K562 (cell line): ENCODE results near the gene PRR23B. TPM values are rescaled to one million over a fixed set of nuclear protein-coding genes. Genes with fewer than 3 reads are reported as not detected.

Source experiments
- ATAC-seq: fragments of 200-7000 bp; cut with Tn5 transposase; 3 replicates; pipeline ENCODE4 v1.9.1; 2020; ENCODE audit warnings: moderate library complexity
- BruUV-seq: library from RNA; stranded (reverse); fragments of 400-500 nt; replicated peaks from 2 replicates; lab custom pipeline; 2021; lab: Mats Ljungman, UMichigan
- CTCF ChIA-PET: fragments of 300-600 bp; formaldehyde crosslinking; extraction: SDS; loops from one replicate; lab custom pipeline; 2021; ENCODE audit warnings: low intra/inter-chr PET ratio; lab: Yijun Ruan, JAX
- POLR2A ChIA-PET: fragments of 300-600, 350-650 bp; sonication (Branson Sonifier 250); formaldehyde crosslinking; extraction: SDS; loops from one replicate; lab custom pipeline; 2021; ENCODE audit warnings: antibody characterized with exemption, inconsistent platforms; lab: Yijun Ruan, JAX
- DNase-seq, 4 experiments: peaks; one replicate each; pipeline versions ENCODE4 v3.0.0 to v3.0.0-alpha.2; 2011 to 2018; ENCODE audit warnings: low spot score in 3 of 4, mixed read lengths in 3 of 4; ENCODE audit errors: extremely low read depth in 1 of 4
- FAIRE-seq: peaks from 2 replicates; lab custom pipeline; 2011; peaks lifted over from hg19 to GRCh38; lab: Jason Lieb, UNC
- H2AFZ ChIP-seq: 2 replicates; pipeline ENCODE4 v1.6.0; 2011; ENCODE audit warnings: low read depth, low read length, control low read depth, inconsistent platforms
- H3K27ac ChIP-seq: fragments of 200-600 bp; 3 replicates; pipeline ENCODE4 v1.8.0; 2011; ENCODE audit warnings: low read depth, mild to moderate bottlenecking, control low read depth, inconsistent platforms, low read length, moderate library complexity, mixed read lengths; ENCODE audit errors: extremely low read depth
- H3K27me3 ChIP-seq, 2 experiments: fragments of 300-600 bp in 1 of 2; 2 replicates in 1 of 2; 3 replicates in 1 of 2; pipeline versions ENCODE4 v1.6.0 to v1.8.0; 2011; ENCODE audit warnings: inconsistent platforms in 2 of 2, low read length in 2 of 2, mild to moderate bottlenecking in 1 of 2, mixed read lengths in 1 of 2, moderate library complexity in 1 of 2; ENCODE audit not compliant: control insufficient read depth in 2 of 2, insufficient read depth in 2 of 2
- H3K36me3 ChIP-seq: fragments of 300-600 bp; 3 replicates; pipeline ENCODE4 v1.8.0; 2011; ENCODE audit warnings: mild to moderate bottlenecking, low read length, inconsistent platforms; ENCODE audit not compliant: control insufficient read depth, insufficient read depth
- H3K4me1 ChIP-seq, 2 experiments: fragments of 200-600 bp in 1 of 2; replicated peaks in 1 of 2; 2 replicates in 1 of 2; 3 replicates in 1 of 2; pipeline versions ENCODE4 v1.5.1 to v1.8.0; 2011; ENCODE audit warnings: inconsistent platforms in 2 of 2, low read length in 2 of 2, mild to moderate bottlenecking in 1 of 2, mixed read lengths in 1 of 2, moderate library complexity in 1 of 2; ENCODE audit not compliant: control insufficient read depth in 2 of 2, insufficient read depth in 2 of 2
- H3K4me2 ChIP-seq: 2 replicates; pipeline ENCODE4 v1.6.1; 2011; ENCODE audit warnings: low read length, control low read depth, inconsistent platforms, mixed read lengths; ENCODE audit not compliant: insufficient read depth
- H3K4me3 ChIP-seq: fragments of 200-600 bp; sonication (generic), shearing (Covaris generic); 2 replicates; pipeline ENCODE4 v1.5.1; 2016; ENCODE audit warnings: control low read depth, inconsistent platforms
- H3K79me2 ChIP-seq: fragments of 200-600 bp; 3 replicates; pipeline ENCODE4 v1.8.0; 2011; ENCODE audit warnings: low read length, inconsistent platforms; ENCODE audit not compliant: control insufficient read depth, insufficient read depth
- H3K9ac ChIP-seq, 2 experiments: 2 replicates each; pipeline versions ENCODE4 v1.6.0 to v1.6.1; 2011; ENCODE audit warnings: low read depth in 2 of 2, low read length in 2 of 2, control low read depth in 1 of 2, inconsistent platforms in 1 of 2, mild to moderate bottlenecking in 1 of 2, mixed read lengths in 1 of 2; ENCODE audit not compliant: insufficient read depth in 1 of 2
- H3K9me1 ChIP-seq: one replicate; pipeline ENCODE4 v1.6.0; 2011; ENCODE audit warnings: inconsistent platforms, mild to moderate bottlenecking, low read length, moderate library complexity; ENCODE audit not compliant: control insufficient read depth, insufficient read depth
- H3K9me3 ChIP-seq: replicated peaks from 2 replicates; pipeline ENCODE4 v1.5.1; 2011; ENCODE audit warnings: low read depth, low read length, inconsistent platforms; ENCODE audit not compliant: control insufficient read depth, insufficient read depth
- H4K20me1 ChIP-seq: replicated peaks from 2 replicates; pipeline ENCODE4 v1.6.1; 2011; ENCODE audit warnings: low read length, inconsistent platforms, mixed read lengths; ENCODE audit not compliant: control insufficient read depth, insufficient read depth
- ASH1L ChIP-seq: fragments of 450-650 bp; IDR thresholded peaks from 2 replicates; pipeline ENCODE4 v1.6.1; 2018; ENCODE audit warnings: borderline replicate concordance, mild to moderate bottlenecking, low read depth; ENCODE audit not compliant: partially characterized antibody
- ATF3 ChIP-seq, 2 experiments: fragments of 450-650 bp in 1 of 2; sonication (generic) in 1 of 2; formaldehyde crosslinking in 1 of 2; IDR thresholded peaks in 1 of 2; conservative IDR thresholded peaks in 1 of 2; 2 replicates each; pipeline versions ENCODE4 v1.6.1 to v1.8.1; 2016 to 2023; ENCODE audit warnings: mild to moderate bottlenecking in 2 of 2, moderate library complexity in 2 of 2, inconsistent platforms in 1 of 2, missing genetic modification reagents in 1 of 2
- CCNT2 ChIP-seq: IDR thresholded peaks from 2 replicates; pipeline ENCODE4 v1.6.1; 2011; ENCODE audit warnings: borderline replicate concordance, low read depth, mild to moderate bottlenecking, moderate library complexity, mixed read lengths, low read length; ENCODE audit not compliant: insufficient read length; ENCODE audit errors: extremely low read depth
- CEBPB ChIP-seq: fragments of 450-650 bp; IDR thresholded peaks from 2 replicates; pipeline ENCODE4 v1.6.1; 2016; ENCODE audit warnings: missing genetic modification characterization, missing compliant biosample characterization
- CEBPG ChIP-seq, 3 experiments: fragments of 200-800 bp in 1 of 3; sonication (Bioruptor generic) in 1 of 3; sonication (generic) in 1 of 3; formaldehyde crosslinking in 1 of 3; IDR thresholded peaks in 2 of 3; conservative IDR thresholded peaks in 1 of 3; 2 replicates each; pipeline versions ENCODE4 v1.6.1 to v1.8.0; 2016 to 2022; ENCODE audit warnings: missing compliant biosample characterization in 2 of 3, missing genetic modification characterization in 2 of 3, mild to moderate bottlenecking in 1 of 3, missing genetic modification reagents in 1 of 3
- CREB3L1 ChIP-seq: fragments of 450-650 bp; IDR thresholded peaks from 2 replicates; pipeline ENCODE4 v1.6.1; 2014; ENCODE audit warnings: low read depth, mild to moderate bottlenecking, moderate library complexity, borderline replicate concordance
- CREM ChIP-seq: IDR thresholded peaks from 2 replicates; pipeline ENCODE4 v1.6.1; 2014; ENCODE audit warnings: antibody characterized with exemption, low read depth
- EP300 ChIP-seq: IDR thresholded peaks from 2 replicates; pipeline ENCODE4 v1.6.1; 2012; ENCODE audit warnings: low read length, improper control_type of control experiment
- HMGN3 ChIP-seq: IDR thresholded peaks from 2 replicates; pipeline ENCODE4 v1.6.1; 2011; ENCODE audit warnings: borderline replicate concordance, low read depth, mild to moderate bottlenecking, mixed read lengths, low read length; ENCODE audit not compliant: insufficient read length; ENCODE audit errors: extremely low read depth
- KDM4B ChIP-seq, 2 experiments: fragments of 450-650 bp in 1 of 2; sonication (generic) in 1 of 2; IDR thresholded peaks; 2 replicates each; pipeline ENCODE4 v1.6.1; 2016 to 2017; ENCODE audit warnings: borderline replicate concordance in 2 of 2, antibody characterized with exemption in 1 of 2, low read depth in 1 of 2, mild to moderate bottlenecking in 1 of 2
- PREB ChIP-seq: sonication (generic); formaldehyde crosslinking; IDR thresholded peaks from 2 replicates; pipeline ENCODE4 v1.8.1; 2023; ENCODE audit warnings: mild to moderate bottlenecking, missing genetic modification reagents
- TAF9B ChIP-seq: fragments of 450-650 bp; IDR thresholded peaks from 2 replicates; pipeline ENCODE4 v1.6.1; 2018; ENCODE audit warnings: mild to moderate bottlenecking; ENCODE audit not compliant: partially characterized antibody
- TRIM24 ChIP-seq, 2 experiments: fragments of 450-650 bp; IDR thresholded peaks; 2 replicates each; pipeline ENCODE4 v1.6.1; 2016
- WHSC1 ChIP-seq: IDR thresholded peaks from one replicate; pipeline ENCODE4 v1.6.1; 2012; ENCODE audit warnings: low read length, control low read depth, inconsistent platforms
- WGBS: fragments of 100-300 bp; shearing (Covaris generic); methylation state at CpG from one replicate; pipeline ENCODE4 v1.1.6; 2016; ENCODE audit warnings: low coverage, mixed read lengths; ENCODE audit not compliant: insufficient coverage; ENCODE audit errors: missing lambda C conversion rate; 5-methylcytosine and 5-hydroxymethylcytosine counted together
- in situ Hi-C: fragments of 300-500 bp; cut with MboI; formaldehyde crosslinking; loops from 4 replicates; pipeline ENCODE4 v1.15.0; 2018; ENCODE audit warnings: inconsistent platforms, mixed read lengths
- intact Hi-C: fragments of 100-400 bp; cut with micrococcal nuclease; formaldehyde crosslinking; loops from 2 replicates; pipeline ENCODE4 v1.14.2; 2022
- polyA plus RNA-seq, 8 experiments: library from polyadenylated mRNA; depleted of rRNA in 4 of 8; stranded (reverse) in 5 of 8; unstranded in 3 of 8; fragments of >200 nt; fragmentation: Nextera tagmentation in 2 of 8; fragmentation: Illumina TruSeq in 1 of 8; extraction: Ambion mirVana in 2 of 8; extraction: Trizol in 1 of 8; gene quantifications; 2 replicates each; pipeline versions ENCODE4 v1.2.1 to v1.2.3, GENCODE V29; 2011 to 2014; ENCODE audit warnings: inconsistent platforms in 1 of 8, missing spikeins in 1 of 8
- total RNA-seq, 7 experiments: library from RNA; depleted of rRNA in 6 of 7; stranded (reverse); fragments of >200 nt in 6 of 7; fragmentation: Illumina TruSeq in 2 of 7; extraction: Trizol in 2 of 7; gene quantifications; 2 replicates each; pipeline versions ENCODE4 v1.2.1 to v1.2.3, GENCODE V29; 2011 to 2021; ENCODE audit warnings: low replicate concordance in 1 of 7

The PRR23B gene
- total and polyA plus RNA-seq, 9 of the 15 experiments (the other 6 are each of a cell fraction or from before 2014, with no cell fraction given): not detected

GRCh38 chr3:139062918-139063317, 42.2 kb upstream of the PRR23B start:
- Histone ChIP-seq H3K27ac (no peak overlapping the region), H2AFZ (no peak overlapping the region), H3K27me3 (no peaks in the 10 kb centered on the region; a peak in 1 of 5 replicates), H3K9me3 (no peaks in the 10 kb centered on the region), H3K4me2 (no peak overlapping the region), H3K36me3 (no peaks in the 10 kb centered on the region), H4K20me1 (no peaks in the 10 kb centered on the region), H3K79me2 (no peaks in the 10 kb centered on the region), H3K4me1 (no peaks in the 10 kb centered on the region), H3K9ac (no peak overlapping the region), H3K4me3 (no peak overlapping the region), H3K9me1 (no peaks in the 10 kb centered on the region)
- FAIRE-seq: no peak
- DNase-seq: no peak
- ATAC-seq: no peak
- in situ Hi-C loops (no loop called here), intact Hi-C loops (no loop called here)
- CTCF ChIA-PET: no interaction called here
- no TSS peak for BruUV-seq
- WGBS: 0% methylated on average over 1 of the region's 1 CpG
- POLR2A ChIA-PET: no interaction called here
- TF ChIP-seq KDM4B (IDR thresholded peaks at IDR 0.05; ENCODE audit: borderline replicate concordance in 2 of 2, low read depth in 1 of 2) (no peak), TAF9B (no peak), CREB3L1 (no peak), HMGN3 (no peak), EP300 (0 out of 2 replicates have a peak, but pooled peaks have one; percentile 8), WHSC1 (no peak), CCNT2 (no peak), ATF3 (IDR thresholded peaks at IDR 0.05) (peak; percentile 48; the same call in 1 of the 2 replicates), ATF3 (CRISPR knock-in tag; conservative IDR thresholded peaks at IDR 0.05) (no peak), TRIM24 (IDR thresholded peaks at IDR 0.05) (peak; percentile 92 to 93), CREM (no peak), ASH1L (no peak), CEBPG (CRISPR knock-in tag; IDR thresholded peaks at IDR 0.05) (no peak), CEBPG (tag; conservative IDR thresholded peaks at IDR 0.05 in 1 of 2, IDR thresholded peaks at IDR 0.05 in 1 of 2) (peak; percentile 72 to 87), CEBPB (tag) (0 out of 2 replicates have a peak, but pooled peaks have one; percentile 40), PREB (no peak)
